Measurements from ENCODE around the gene TCF3. TPM values are rescaled to one million over a fixed set of nuclear protein-coding genes. Genes with fewer than 3 reads are reported as not detected.
"Not testable (repeated sequence)": the region's sequence is repeated elsewhere in the genome, so short reads cannot be mapped to it uniquely, and the experiment has no call there.

TCF3 gene
- total and polyA plus RNA-seq, 2 donors (not counting 1 experiment from before 2014, with no cell fraction given), result 39.3 to 54.7 TPM

- H3K9ac ChIP-seq (ENCODE audit: insufficient read depth, low read length), result no peak overlapping the region
- no peak overlapping the region for H2AFZ ChIP-seq (ENCODE audit: low read length)
- H3K4me3 ChIP-seq (replicated peaks in 1 of 4; ENCODE audit: control extremely low read depth in 1 of 4, insufficient read depth in 1 of 4, low read depth in 3 of 4, low read length in 4 of 4), result no peak overlapping the region
- no peaks in the 10 kb centered on the region for H3K9me3 ChIP-seq (ENCODE audit: control insufficient read depth, insufficient read depth, low read depth, low read length)
- TF ChIP-seq EZH2 (IDR thresholded peaks at IDR 0.05; ENCODE audit: low read length, missing control alignments), result no peak
- TF ChIP-seq, protein P1, sequence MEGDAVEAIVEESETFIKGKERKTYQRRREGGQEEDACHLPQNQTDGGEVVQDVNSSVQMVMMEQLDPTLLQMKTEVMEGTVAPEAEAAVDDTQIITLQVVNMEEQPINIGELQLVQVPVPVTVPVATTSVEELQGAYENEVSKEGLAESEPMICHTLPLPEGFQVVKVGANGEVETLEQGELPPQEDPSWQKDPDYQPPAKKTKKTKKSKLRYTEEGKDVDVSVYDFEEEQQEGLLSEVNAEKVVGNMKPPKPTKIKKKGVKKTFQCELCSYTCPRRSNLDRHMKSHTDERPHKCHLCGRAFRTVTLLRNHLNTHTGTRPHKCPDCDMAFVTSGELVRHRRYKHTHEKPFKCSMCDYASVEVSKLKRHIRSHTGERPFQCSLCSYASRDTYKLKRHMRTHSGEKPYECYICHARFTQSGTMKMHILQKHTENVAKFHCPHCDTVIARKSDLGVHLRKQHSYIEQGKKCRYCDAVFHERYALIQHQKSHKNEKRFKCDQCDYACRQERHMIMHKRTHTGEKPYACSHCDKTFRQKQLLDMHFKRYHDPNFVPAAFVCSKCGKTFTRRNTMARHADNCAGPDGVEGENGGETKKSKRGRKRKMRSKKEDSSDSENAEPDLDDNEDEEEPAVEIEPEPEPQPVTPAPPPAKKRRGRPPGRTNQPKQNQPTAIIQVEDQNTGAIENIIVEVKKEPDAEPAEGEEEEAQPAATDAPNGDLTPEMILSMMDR (conservative IDR thresholded peaks at IDR 0.05 in 1 of 2, IDR thresholded peaks at IDR 0.05 in 1 of 2; ENCODE audit: low read depth in 1 of 2, low read length in 2 of 2), result no peak
- no peaks in the 10 kb centered on the region for H4K20me1 ChIP-seq (ENCODE audit: control insufficient read depth, extremely low read depth, insufficient read depth, low read length)
- H3K4me2 ChIP-seq (ENCODE audit: extremely low read depth, insufficient read depth, low read length), result no peak overlapping the region
- H3K36me3 ChIP-seq (ENCODE audit: control insufficient read depth, insufficient read depth, low read length), result no peaks in the 10 kb centered on the region
- no peak overlapping the region for H3K27ac ChIP-seq (ENCODE audit: insufficient read depth, low read length)
- H3K79me2 ChIP-seq (ENCODE audit: control insufficient read depth, insufficient read depth, low read length), result no peaks in the 10 kb centered on the region
- DNase-seq (ENCODE audit: low read depth in 2 of 2), result no peak
- H3K4me1 ChIP-seq (ENCODE audit: control insufficient read depth, extremely low read depth, insufficient read depth, low read length), result no peaks in the 10 kb centered on the region
- H3K27me3 ChIP-seq (ENCODE audit: control insufficient read depth, insufficient read depth, low read length), result peaks cover 12% of the 10 kb centered on the region
Observed at GRCh38 chr19:1663852-1664251, 11.4 kb upstream of the TCF3 start.

GRCh38 chr19:1663227-1663626 is 10.8 kb upstream of the TCF3 start:
- not testable (repeated sequence) for H3K79me2 ChIP-seq (ENCODE audit: control insufficient read depth, insufficient read depth, low read length); H3K4me3 ChIP-seq (replicated peaks in 1 of 4; ENCODE audit: control extremely low read depth in 1 of 4, insufficient read depth in 1 of 4, low read depth in 3 of 4, low read length in 4 of 4); H3K4me2 ChIP-seq (ENCODE audit: extremely low read depth, insufficient read depth, low read length); H3K27ac ChIP-seq (ENCODE audit: insufficient read depth, low read length); H3K4me1 ChIP-seq (ENCODE audit: control insufficient read depth, extremely low read depth, insufficient read depth, low read length); H3K27me3 ChIP-seq (ENCODE audit: control insufficient read depth, insufficient read depth, low read length); H3K36me3 ChIP-seq (ENCODE audit: control insufficient read depth, insufficient read depth, low read length); H2AFZ ChIP-seq (ENCODE audit: low read length); H3K9me3 ChIP-seq (ENCODE audit: control insufficient read depth, insufficient read depth, low read depth, low read length); H4K20me1 ChIP-seq (ENCODE audit: control insufficient read depth, extremely low read depth, insufficient read depth, low read length); DNase-seq (ENCODE audit: low read depth in 2 of 2); H3K9ac ChIP-seq (ENCODE audit: insufficient read depth, low read length)

DNA sequence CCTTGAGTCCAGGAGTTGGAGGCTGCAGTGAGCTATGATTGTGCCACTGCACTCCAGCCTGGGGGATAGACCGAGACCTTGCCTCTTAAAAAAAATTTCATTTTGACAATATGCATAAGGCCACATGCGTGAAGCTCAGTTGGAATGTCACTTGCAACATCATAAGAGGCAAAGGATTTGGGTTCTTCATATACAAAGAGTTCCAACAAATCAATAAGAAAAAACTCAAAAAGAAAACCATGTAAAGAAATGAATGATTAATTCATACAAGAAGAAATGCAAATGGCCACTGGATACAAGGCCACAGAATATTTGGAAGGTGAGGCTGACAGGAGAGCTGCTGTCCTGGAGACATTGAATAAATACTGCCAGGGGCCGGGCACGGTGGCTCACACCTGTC is 9.6 kb upstream of the TCF3 start:
- Histone ChIP-seq H4K20me1 (ENCODE audit: control insufficient read depth, extremely low read depth, insufficient read depth, low read length) (no peaks in the 10 kb centered on the region), H3K4me2 (ENCODE audit: extremely low read depth, insufficient read depth, low read length) (no peak overlapping the region), H3K9ac (ENCODE audit: insufficient read depth, low read length) (no peak overlapping the region), H3K36me3 (ENCODE audit: control insufficient read depth, insufficient read depth, low read length) (no peaks in the 10 kb centered on the region), H3K4me3 (replicated peaks in 1 of 4; ENCODE audit: control extremely low read depth in 1 of 4, insufficient read depth in 1 of 4, low read depth in 3 of 4, low read length in 4 of 4) (no peak overlapping the region), H3K4me1 (ENCODE audit: control insufficient read depth, extremely low read depth, insufficient read depth, low read length) (no peaks in the 10 kb centered on the region), H3K27me3 (ENCODE audit: control insufficient read depth, insufficient read depth, low read length) (no peaks in the 10 kb centered on the region), H3K9me3 (ENCODE audit: control insufficient read depth, insufficient read depth, low read depth, low read length) (no peaks in the 10 kb centered on the region), H3K79me2 (ENCODE audit: control insufficient read depth, insufficient read depth, low read length) (no peaks in the 10 kb centered on the region), H2AFZ (ENCODE audit: low read length) (no peak overlapping the region), H3K27ac (ENCODE audit: insufficient read depth, low read length) (no peak overlapping the region)
- no peak for TF ChIP-seq EZH2 (IDR thresholded peaks at IDR 0.05; ENCODE audit: low read length, missing control alignments)
- TF ChIP-seq, protein P1 (conservative IDR thresholded peaks at IDR 0.05 in 1 of 2, IDR thresholded peaks at IDR 0.05 in 1 of 2; ENCODE audit: low read depth in 1 of 2, low read length in 2 of 2), result no peak
- no peak for DNase-seq (ENCODE audit: low read depth in 2 of 2)
